Endothelial cell of umbilical vein (primary cell): ENCODE data around the gene PTPRD. TPM values are rescaled to one million over a fixed set of nuclear protein-coding genes. Genes with fewer than 3 reads are reported as not detected.

Experiments
- BruUV-seq: library from RNA; stranded (reverse); fragments of 400-500 nt; replicated peaks from 2 replicates; lab custom pipeline; 2021; lab: Mats Ljungman, UMichigan
- CTCF ChIA-PET: fragments of 300-600, 350-600 bp; sonication (Branson Sonifier 250); formaldehyde crosslinking; loops from one replicate; lab custom pipeline; 2021; ENCODE audit warnings: antibody characterized with exemption, inconsistent platforms; lab: Charles Lee
- POLR2A ChIA-PET: fragments of 300-600, 350-600 bp; sonication (Branson Sonifier 250); formaldehyde crosslinking; loops from one replicate; lab custom pipeline; 2021; ENCODE audit warnings: antibody characterized with exemption, inconsistent platforms; lab: Charles Lee
- DNase-seq: peaks from one replicate; pipeline ENCODE4 v3.0.0-alpha.2; 2011; ENCODE audit warnings: low read depth, low spot score
- FAIRE-seq: peaks from 2 replicates; lab custom pipeline; 2011; peaks lifted over from hg19 to GRCh38; lab: Jason Lieb, UNC
- H2AFZ ChIP-seq: 2 replicates; pipeline ENCODE4 v1.6.0; 2012; ENCODE audit warnings: low read depth, low read length, control low read depth, inconsistent platforms
- H3K27ac ChIP-seq: 2 replicates; pipeline ENCODE4 v1.5.1; 2011; ENCODE audit warnings: low read depth, mild to moderate bottlenecking, control low read depth, low read length, moderate library complexity; ENCODE audit not compliant: insufficient read depth
- H3K27me3 ChIP-seq, 2 experiments: 2 replicates each; pipeline versions ENCODE4 v1.6.0 to v1.6.1; 2011; ENCODE audit warnings: low read length in 2 of 2, mixed read lengths in 1 of 2; ENCODE audit not compliant: control insufficient read depth in 2 of 2, insufficient read depth in 2 of 2
- H3K36me3 ChIP-seq, 2 experiments: 2 replicates in 1 of 2; 3 replicates in 1 of 2; pipeline ENCODE4 v1.5.1; 2011; ENCODE audit warnings: low read length in 2 of 2, mild to moderate bottlenecking in 1 of 2, moderate library complexity in 1 of 2; ENCODE audit not compliant: control insufficient read depth in 2 of 2, insufficient read depth in 2 of 2; ENCODE audit errors: extremely low read depth in 1 of 2
- H3K4me1 ChIP-seq: 3 replicates; pipeline ENCODE4 v1.5.1; 2011; ENCODE audit warnings: mild to moderate bottlenecking, low read length; ENCODE audit not compliant: control insufficient read depth, insufficient read depth; ENCODE audit errors: extremely low read depth
- H3K4me2 ChIP-seq: 2 replicates; pipeline ENCODE4 v1.6.1; 2011; ENCODE audit warnings: low read length, control low read depth, mixed read lengths; ENCODE audit not compliant: insufficient read depth
- H3K4me3 ChIP-seq, 3 experiments: fragments of 200-600 bp in 1 of 3; sonication (generic), shearing (Covaris generic) in 1 of 3; replicated peaks in 1 of 3; 2 replicates each; pipeline ENCODE4 v1.5.1; 2011 to 2016; ENCODE audit warnings: control low read depth in 3 of 3, low read length in 3 of 3, mild to moderate bottlenecking in 2 of 3, inconsistent platforms in 1 of 3, low read depth in 1 of 3, moderate library complexity in 1 of 3; ENCODE audit not compliant: insufficient read depth in 1 of 3
- H3K79me2 ChIP-seq: 2 replicates; pipeline ENCODE4 v1.6.0; 2012; ENCODE audit warnings: low read length, inconsistent platforms; ENCODE audit not compliant: control insufficient read depth, insufficient read depth
- H3K9ac ChIP-seq: replicated peaks from 2 replicates; pipeline ENCODE3; 2011; ENCODE audit warnings: low read length, control low read depth; ENCODE audit not compliant: insufficient read depth; ENCODE audit errors: extremely low read depth
- H3K9me1 ChIP-seq: replicated peaks from 3 replicates; pipeline ENCODE4 v1.6.0; 2011; ENCODE audit warnings: mild to moderate bottlenecking, low read length; ENCODE audit not compliant: control insufficient read depth, insufficient read depth; ENCODE audit errors: extremely low read depth
- H3K9me3 ChIP-seq: replicated peaks from 2 replicates; pipeline ENCODE4 v1.5.1; 2012; ENCODE audit warnings: low read length, inconsistent platforms; ENCODE audit not compliant: control insufficient read depth, insufficient read depth
- H4K20me1 ChIP-seq: replicated peaks from 2 replicates; pipeline ENCODE3; 2011; ENCODE audit warnings: mild to moderate bottlenecking, low read length; ENCODE audit not compliant: control insufficient read depth, insufficient read depth; ENCODE audit errors: extremely low read depth
- CTCF ChIP-seq, 2 donors: IDR thresholded peaks; 1 replicate in 1 of 2; 2 replicates in 1 of 2; pipeline ENCODE4 v1.5.1; 2011; ENCODE audit warnings: low read length in 2 of 2, mild to moderate bottlenecking in 2 of 2, moderate library complexity in 2 of 2, control low read depth in 1 of 2, inconsistent platforms in 1 of 2, low read depth in 1 of 2; ENCODE audit not compliant: insufficient read depth in 1 of 2; ENCODE audit errors: extremely low read depth in 1 of 2
- EZH2 ChIP-seq: IDR thresholded peaks from 2 replicates; pipeline ENCODE4 v1.6.1; 2012; ENCODE audit warnings: borderline replicate concordance, low read depth, mild to moderate bottlenecking, moderate library complexity, low read length, inconsistent platforms; ENCODE audit not compliant: severe bottlenecking
- FOS ChIP-seq: IDR thresholded peaks from 2 replicates; pipeline ENCODE4 v1.6.1; 2011; ENCODE audit warnings: mild to moderate bottlenecking, low read length, moderate library complexity, borderline replicate concordance; ENCODE audit not compliant: insufficient read depth
- GATA2 ChIP-seq: IDR thresholded peaks from 2 replicates; pipeline ENCODE4 v1.7.0; 2011; ENCODE audit warnings: low read depth, mild to moderate bottlenecking, moderate library complexity, mixed read lengths, low read length; ENCODE audit not compliant: insufficient read length, insufficient read depth
- JUN ChIP-seq: IDR thresholded peaks from 2 replicates; pipeline ENCODE4 v1.6.1; 2011; ENCODE audit warnings: borderline replicate concordance, low read depth; ENCODE audit not compliant: insufficient read length, insufficient read depth
- MAX ChIP-seq: IDR thresholded peaks from 2 replicates; pipeline ENCODE4 v1.6.1; 2011; ENCODE audit not compliant: insufficient read depth, insufficient read length
- MYC ChIP-seq: IDR thresholded peaks from one replicate; pipeline ENCODE4 v1.6.1; 2011; ENCODE audit warnings: mild to moderate bottlenecking, low read depth, low read length
- POLR2A ChIP-seq: IDR thresholded peaks from 2 replicates; pipeline ENCODE4 v1.6.1; 2012; ENCODE audit warnings: low read depth, mild to moderate bottlenecking, control low read depth, low read length
- POLR2AphosphoS5 ChIP-seq: IDR thresholded peaks from 2 replicates; pipeline ENCODE4 v1.6.1; 2012; ENCODE audit warnings: low read depth, mild to moderate bottlenecking, control low read depth, low read length, moderate library complexity; ENCODE audit not compliant: insufficient read depth
- dilution Hi-C: fragments of 300-500 bp; cut with MboI; formaldehyde crosslinking; loops from one replicate; pipeline ENCODE4 v1.15.0; 2019; ENCODE audit warnings: low sequenced_read_pairs; ENCODE audit not compliant: extremely low pct_ligation_motif_present
- intact Hi-C: fragments of 100-400 bp; cut with micrococcal nuclease; formaldehyde crosslinking; loops from one replicate; pipeline ENCODE4 v1.10.0; 2022
- polyA plus RNA-seq, 4 experiments: library from polyadenylated mRNA; depleted of rRNA in 3 of 4; stranded (reverse) in 3 of 4; unstranded in 1 of 4; fragments of >200 nt; gene quantifications; 2 replicates each; pipeline versions ENCODE4 v1.2.1 to v1.2.3, GENCODE V29; 2011 to 2012; ENCODE audit warnings: missing spikeins in 1 of 4
- total RNA-seq: library from RNA; stranded (reverse); gene quantifications from 2 replicates; pipeline ENCODE4 v1.2.3, GENCODE V29; 2021

The PTPRD gene
- total and polyA plus RNA-seq, 2 donors (not counting 3 experiments of a cell fraction or from before 2014, with no cell fraction given): 5.5 to 5.7 TPM

GRCh38 chr9:9820436-9820835 is 792.4 kb downstream of the PTPRD start:
- no peak for TF ChIP-seq MYC
- TF ChIP-seq JUN: no peak
- TF ChIP-seq POLR2A: no peak
- Histone ChIP-seq H3K9ac (no peak overlapping the region), H3K27ac (no peak overlapping the region), H2AFZ (no peak overlapping the region), H3K27me3 (no peaks in the 10 kb centered on the region), H3K4me1 (no peaks in the 10 kb centered on the region), H3K36me3 (no peaks in the 10 kb centered on the region), H4K20me1 (no peaks in the 10 kb centered on the region), H3K79me2 (no peaks in the 10 kb centered on the region), H3K4me2 (no peak overlapping the region), H3K9me3 (no peaks in the 10 kb centered on the region), H3K9me1 (no peaks in the 10 kb centered on the region), H3K4me3 (no peak overlapping the region)
- BruUV-seq: no TSS peak
- dilution Hi-C loops: no loop called here
- DNase-seq: no peak
- POLR2A ChIA-PET: no interaction called here
- CTCF ChIA-PET: no interaction called here
- no peak for FAIRE-seq
- intact Hi-C loops: no loop called here

GRCh38 chr9:9819886-9820285 is 792.9 kb downstream of the PTPRD start:
- POLR2A ChIA-PET: no interaction called here
- no peaks in the 10 kb centered on the region for H3K36me3 ChIP-seq
- no peak overlapping the region for H3K4me3 ChIP-seq
- CTCF ChIA-PET: no interaction called here
- H3K4me1 ChIP-seq: no peaks in the 10 kb centered on the region
- no peak for TF ChIP-seq POLR2AphosphoS5
- no peak for TF ChIP-seq CTCF (IDR thresholded peaks at IDR 0.05; ENCODE audit: extremely low read depth in 1 of 2, insufficient read depth in 1 of 2, low read depth in 1 of 2, low read length in 2 of 2)
- TF ChIP-seq MYC: no peak
- TF ChIP-seq FOS: no peak
- no peak for TF ChIP-seq MAX
- no peak for TF ChIP-seq JUN
- TF ChIP-seq POLR2A: no peak
- no peak for TF ChIP-seq GATA2
- no peak for TF ChIP-seq EZH2
- DNase-seq (no peak), FAIRE-seq (no peak)
- H3K27me3 ChIP-seq: no peaks in the 10 kb centered on the region
- no peaks in the 10 kb centered on the region for H3K9me3 ChIP-seq
- no peaks in the 10 kb centered on the region for H3K79me2 ChIP-seq
- no peak overlapping the region for H3K27ac ChIP-seq
- H3K9me1 ChIP-seq: no peaks in the 10 kb centered on the region
- intact Hi-C loops: no loop called here
- no peak overlapping the region for H2AFZ ChIP-seq
- no peak overlapping the region for H3K9ac ChIP-seq
- no TSS peak for BruUV-seq
- no peaks in the 10 kb centered on the region for H4K20me1 ChIP-seq
- dilution Hi-C loops: no loop called here
- H3K4me2 ChIP-seq: no peak overlapping the region
